Gastroesophageal sphincter (tissue), 3 donors: ENCODE measurements around the gene FABP7.

Source experiments
- CTCF ChIP-seq, 4 experiments: fragments of 200-600 bp in 2 of 4; fragments of 450-650 bp in 2 of 4; sonication (generic) in 1 of 4; IDR thresholded peaks; one replicate each; pipeline ENCODE4 v1.5.1; 2017 to 2019; ENCODE audit warnings: antibody characterized with exemption in 4 of 4, mild to moderate bottlenecking in 2 of 4, moderate library complexity in 2 of 4
- POLR2AphosphoS5 ChIP-seq: sonication (generic); formaldehyde crosslinking; IDR thresholded peaks from one replicate; pipeline ENCODE4 v1.6.1; 2017; ENCODE audit warnings: antibody characterized with exemption

- no peak for TF ChIP-seq CTCF (IDR thresholded peaks at IDR 0.05)
- TF ChIP-seq POLR2AphosphoS5, result no peak
Measured at GRCh38 chr6:122760330-122760729, 19.2 kb upstream of the FABP7 start.
